OCI-LY3 (cell line): Measurements from ENCODE around the gene CLCF1.

ENCODE experiments used
- H2AFZ ChIP-seq: fragments of 200-600, 300-600 bp; shearing (Covaris generic); 2 replicates; pipeline ENCODE4 v1.6.0; 2014; ENCODE audit warnings: antibody characterized with exemption, low read depth, low read length
- H3K27ac ChIP-seq: fragments of 200-600, 300-600 bp; sonication (generic); 2 replicates; pipeline ENCODE4 v1.5.1; 2014; ENCODE audit warnings: mild to moderate bottlenecking, low read length, moderate library complexity, mixed read lengths
- H3K27me3 ChIP-seq: fragments of 200-600, 300-600 bp; sonication (generic); 2 replicates; pipeline ENCODE4 v1.6.1; 2014; ENCODE audit warnings: low read depth, low read length, mixed read lengths
- H3K36me3 ChIP-seq: fragments of 200-600, 300-600 bp; sonication (generic); replicated peaks from 2 replicates; pipeline ENCODE3; 2014; ENCODE audit warnings: low read depth, low read length, mixed read lengths
- H3K4me1 ChIP-seq: fragments of 300-600, 200-600 bp; sonication (generic); 2 replicates; pipeline ENCODE4 v1.6.1; 2014; ENCODE audit warnings: low read length, mixed read lengths
- H3K4me2 ChIP-seq: fragments of 200-600, 300-600 bp; sonication (generic); 2 replicates; pipeline ENCODE4 v1.6.1; 2014; ENCODE audit warnings: low read length, mixed read lengths
- H3K4me3 ChIP-seq: fragments of 300-600, 200-600 bp; sonication (generic); 2 replicates; pipeline ENCODE4 v1.5.1; 2014; ENCODE audit warnings: antibody characterized with exemption, mild to moderate bottlenecking, low read length, moderate library complexity
- H3K79me2 ChIP-seq: fragments of 300-600, 200-600 bp; shearing (Covaris generic); 2 replicates; pipeline ENCODE4 v1.6.1; 2014; ENCODE audit warnings: mild to moderate bottlenecking, low read length, mixed read lengths
- H3K9ac ChIP-seq: fragments of 300-600, 200-600 bp; shearing (Covaris generic); 2 replicates; pipeline ENCODE4 v1.6.0; 2014; ENCODE audit warnings: mild to moderate bottlenecking, low read length, moderate library complexity
- H3K9me3 ChIP-seq: fragments of 200-600, 300-600 bp; shearing (Covaris generic); 2 replicates; pipeline ENCODE4 v1.6.1; 2014; ENCODE audit warnings: low read length, mixed read lengths; ENCODE audit not compliant: insufficient read depth
- H4K20me1 ChIP-seq: fragments of 200-600, 300-600 bp; sonication (generic); 2 replicates; pipeline ENCODE4 v1.6.1; 2016; ENCODE audit warnings: low read length, mixed read lengths; ENCODE audit not compliant: insufficient read depth
- CTCF ChIP-seq: fragments of 200-600, 300-600 bp; sonication (generic); IDR thresholded peaks from 2 replicates; pipeline ENCODE4 v1.5.1; 2014; ENCODE audit warnings: antibody characterized with exemption, low read length, low read depth
- EZH2phosphoT487 ChIP-seq: fragments of 200-600 bp; shearing (Covaris generic); IDR thresholded peaks from 2 replicates; pipeline ENCODE4 v1.6.1; 2018; ENCODE audit warnings: antibody characterized with exemption, mixed run types, low read depth

Gene CLCF1

DNA sequence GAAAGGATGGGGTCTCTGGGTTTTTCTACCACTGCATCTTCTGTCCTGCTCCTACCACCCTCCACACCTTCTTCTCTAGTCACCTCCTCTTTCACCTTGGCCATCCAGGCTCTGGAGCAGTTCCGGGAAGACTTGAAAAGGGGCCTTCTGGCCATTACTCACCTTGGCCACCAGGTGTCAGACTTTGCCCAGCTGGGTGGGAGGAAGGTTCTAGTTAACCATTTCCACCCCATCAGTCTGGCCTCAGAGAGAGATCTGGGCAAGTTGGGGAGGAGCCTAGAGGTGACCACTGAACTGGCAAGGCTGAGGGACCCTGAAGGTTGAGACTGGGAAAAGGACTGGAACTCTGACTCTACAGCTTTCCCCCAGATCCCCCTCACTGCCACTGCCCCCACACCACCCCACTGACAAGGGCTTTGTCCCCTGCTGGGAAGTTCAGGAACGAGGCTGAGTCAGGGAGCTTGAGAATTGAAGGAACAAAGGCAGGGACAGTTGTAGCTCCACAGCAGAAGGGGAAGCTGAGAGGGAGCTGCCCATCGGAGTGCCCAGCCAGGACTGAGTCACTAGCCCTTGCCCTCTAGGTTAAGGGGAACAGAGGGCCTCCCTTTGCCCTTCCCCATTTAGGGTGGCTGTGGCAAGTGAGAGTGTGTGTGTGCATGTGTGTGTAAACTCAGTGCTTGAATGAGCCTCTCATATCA, 16.4 kb downstream of the CLCF1 start:
- Histone ChIP-seq H3K4me3 (peak overlapping the region; percentile 68), H2AFZ (peak overlapping the region; percentile 37; the same call in 1 of the 2 replicates), H3K27me3 (no peaks in the 10 kb centered on the region), H3K9ac (peak overlapping the region; percentile 98), H3K4me2 (peak overlapping the region; percentile 97), H3K27ac (peak overlapping the region; percentile 95), H4K20me1 (no peaks in the 10 kb centered on the region), H3K9me3 (no peaks in the 10 kb centered on the region), H3K36me3 (peaks cover 5% of the 10 kb centered on the region), H3K79me2 (peaks cover 25% of the 10 kb centered on the region), H3K4me1 (peaks cover 45% of the 10 kb centered on the region)
- TF ChIP-seq CTCF: peak; percentile 97
- no peak for TF ChIP-seq EZH2phosphoT487

- Histone ChIP-seq H3K4me3 (peak overlapping the region; percentile 68), H3K79me2 (peaks cover 28% of the 10 kb centered on the region), H3K9ac (peak overlapping the region; percentile 98)
Observed at GRCh38 chr11:67356387-67356863, 17.0 kb downstream of the CLCF1 start.

GRCh38 chr11:67355794-67356386, 17.5 kb downstream of the CLCF1 start:
- Histone ChIP-seq H3K4me2 (peak overlapping the region; percentile 97), H4K20me1 (no peaks in the 10 kb centered on the region), H2AFZ (no peak overlapping the region), H3K79me2 (peaks cover 30% of the 10 kb centered on the region), H3K27ac (peak overlapping the region; percentile 95), H3K27me3 (no peaks in the 10 kb centered on the region), H3K4me1 (peaks cover 56% of the 10 kb centered on the region), H3K9ac (peak overlapping the region; percentile 98), H3K36me3 (peaks cover 12% of the 10 kb centered on the region), H3K4me3 (peak overlapping the region; percentile 68), H3K9me3 (no peaks in the 10 kb centered on the region)
- TF ChIP-seq CTCF: no peak
- no peak for TF ChIP-seq EZH2phosphoT487

More at GRCh38 chr11:67356387-67356863, 17.0 kb downstream of the CLCF1 start:
- Histone ChIP-seq H3K9me3 (no peaks in the 10 kb centered on the region), H3K27me3 (no peaks in the 10 kb centered on the region), H3K27ac (peak overlapping the region; percentile 95), H3K4me2 (peak overlapping the region; percentile 97), H4K20me1 (no peaks in the 10 kb centered on the region), H2AFZ (no peak overlapping the region), H3K4me1 (peaks cover 51% of the 10 kb centered on the region), H3K36me3 (peaks cover 8% of the 10 kb centered on the region)
- no peak for TF ChIP-seq EZH2phosphoT487
- no peak for TF ChIP-seq CTCF

DNA sequence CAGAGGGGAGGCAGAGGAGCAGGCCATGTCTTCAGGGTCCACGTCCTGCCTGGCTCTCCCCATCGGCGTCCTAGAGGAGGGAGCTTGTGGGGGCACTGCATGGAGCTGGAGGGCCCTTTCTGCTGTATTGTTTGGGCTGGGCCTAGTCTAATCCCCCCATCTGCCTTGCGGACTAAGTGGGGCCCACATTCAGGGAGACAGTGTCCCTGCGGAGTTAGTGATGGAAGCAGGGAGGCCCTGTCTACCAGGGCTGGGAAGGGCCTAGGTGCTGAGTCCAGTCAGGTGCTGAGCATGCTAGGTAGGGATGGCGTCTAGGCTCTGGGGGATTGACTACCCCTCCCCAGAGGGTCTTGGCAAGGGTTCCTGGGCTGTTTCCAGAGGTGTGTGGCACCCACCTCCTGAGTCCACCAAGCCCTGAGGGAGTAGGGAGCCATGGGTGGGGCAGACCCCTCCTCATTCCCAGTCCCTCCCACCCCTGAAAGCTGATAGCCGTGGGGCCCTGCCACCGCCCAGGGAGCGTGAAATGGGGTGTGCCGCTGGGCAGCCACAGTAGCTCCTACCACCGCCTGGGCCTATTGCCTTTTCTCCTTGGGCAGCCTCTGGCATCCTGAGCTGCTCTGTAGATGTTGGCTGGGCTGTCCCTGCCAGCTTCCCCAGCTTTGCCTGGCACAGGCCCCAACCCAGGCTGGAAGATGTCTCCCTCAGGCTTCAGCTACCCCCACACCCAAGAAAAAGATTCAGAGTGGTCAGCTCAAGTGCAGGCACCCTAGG, 18.2 kb downstream of the CLCF1 start:
- TF ChIP-seq EZH2phosphoT487 (no peak), CTCF (no peak)
- peak overlapping the region; percentile 97 for H3K4me2 ChIP-seq
- H3K27me3 ChIP-seq: no peaks in the 10 kb centered on the region
- peak overlapping the region; percentile 76 for H3K4me3 ChIP-seq
- H3K4me1 ChIP-seq: peaks cover 63% of the 10 kb centered on the region
- H4K20me1 ChIP-seq: no peaks in the 10 kb centered on the region
- no peak overlapping the region for H2AFZ ChIP-seq
- H3K9ac ChIP-seq: peak overlapping the region; percentile 98
- H3K79me2 ChIP-seq: peaks cover 30% of the 10 kb centered on the region
- H3K27ac ChIP-seq: peak overlapping the region; percentile 95
- H3K9me3 ChIP-seq: no peaks in the 10 kb centered on the region
- H3K36me3 ChIP-seq: peaks cover 13% of the 10 kb centered on the region
